Lung (tissue), 12 donors: Measurements from ENCODE around the gene ENDOV. TPM values are rescaled to one million over a fixed set of nuclear protein-coding genes. Genes with fewer than 3 reads are reported as not detected.

Source experiments
- ATAC-seq: fragments of 200-7000 bp; cut with Tn5 transposase; one replicate; pipeline ENCODE4 v1.9.1; 2020; ENCODE audit warnings: moderate number of reproducible peaks; ENCODE audit not compliant: insufficient read depth, low FRiP score
- DNase-seq, 3 donors: peaks; one replicate each; pipeline ENCODE4 v3.0.0-alpha.2; 2013 to 2017
- H3K27ac ChIP-seq, 2 donors: one replicate each; pipeline ENCODE4 v1.5.1; 2013; ENCODE audit warnings: mild to moderate bottlenecking in 2 of 2, moderate library complexity in 2 of 2, control low read depth in 1 of 2, inconsistent platforms in 1 of 2, low read depth in 1 of 2, low read length in 1 of 2
- H3K27me3 ChIP-seq, 3 donors: one replicate each; pipeline ENCODE4 v1.5.1; 2013; ENCODE audit warnings: low read length in 2 of 3; ENCODE audit not compliant: control insufficient read depth in 3 of 3, insufficient read depth in 3 of 3
- H3K36me3 ChIP-seq, 4 donors: one replicate each; pipeline ENCODE4 v1.5.1; 2013; ENCODE audit warnings: low read length in 4 of 4, mild to moderate bottlenecking in 1 of 4, moderate library complexity in 1 of 4; ENCODE audit not compliant: control insufficient read depth in 4 of 4, insufficient read depth in 4 of 4
- H3K4me1 ChIP-seq, 5 donors: one replicate each; pipeline ENCODE4 v1.5.1; 2013; ENCODE audit warnings: low read length in 5 of 5, mild to moderate bottlenecking in 2 of 5, moderate library complexity in 1 of 5; ENCODE audit not compliant: control insufficient read depth in 5 of 5, insufficient read depth in 5 of 5
- H3K4me3 ChIP-seq: one replicate; pipeline ENCODE4 v1.5.1; 2013; ENCODE audit warnings: mild to moderate bottlenecking, control low read depth, moderate library complexity
- H3K9ac ChIP-seq, 2 donors: one replicate each; pipeline ENCODE4 v1.5.1; 2013; ENCODE audit warnings: low read length in 2 of 2, control low read depth in 1 of 2; ENCODE audit not compliant: insufficient read depth in 1 of 2
- H3K9me3 ChIP-seq, 4 donors: one replicate each; pipeline ENCODE4 v1.5.1; 2013; ENCODE audit warnings: low read length in 3 of 4, mild to moderate bottlenecking in 1 of 4, moderate library complexity in 1 of 4; ENCODE audit not compliant: control insufficient read depth in 4 of 4, insufficient read depth in 3 of 4
- WGBS, 2 donors: extraction: QIAGEN DNeasy Blood & Tissue Kit; methylation state at CpG; one replicate each; pipeline ENCODE4 v1.1.7; 2013; 5-methylcytosine and 5-hydroxymethylcytosine counted together
- polyA plus RNA-seq, 2 donors: library from polyadenylated mRNA; stranded (reverse); fragments of 200-250 nt; gene quantifications; one replicate each; pipeline ENCODE4 v1.2.1, GENCODE V29; 2013
- total RNA-seq, 2 donors: library from RNA; depleted of rRNA in 1 of 2; stranded (reverse); fragments of >200 nt in 1 of 2; gene quantifications; one replicate each; pipeline ENCODE4 v1.2.1, GENCODE V29; 2014 to 2021
- TF ChIP-seq, protein P1 (sequence below): IDR thresholded peaks from 2 replicates; pipeline ENCODE4 v1.5.1; 2012; ENCODE audit warnings: mild to moderate bottlenecking; ENCODE audit errors: control extremely low read depth, extremely low read depth
- donor health status: control.
- donor health status: control.
- donor health status: Bipolar disorder and iron deficiency.
- donor health status: healthy.
- donor health status: DM: yes; HTN: yes; CAD: no.

Gene ENDOV
- total and polyA plus RNA-seq, 4 donors, result 11.8 to 28.8 (median 22.4) TPM

DNA sequence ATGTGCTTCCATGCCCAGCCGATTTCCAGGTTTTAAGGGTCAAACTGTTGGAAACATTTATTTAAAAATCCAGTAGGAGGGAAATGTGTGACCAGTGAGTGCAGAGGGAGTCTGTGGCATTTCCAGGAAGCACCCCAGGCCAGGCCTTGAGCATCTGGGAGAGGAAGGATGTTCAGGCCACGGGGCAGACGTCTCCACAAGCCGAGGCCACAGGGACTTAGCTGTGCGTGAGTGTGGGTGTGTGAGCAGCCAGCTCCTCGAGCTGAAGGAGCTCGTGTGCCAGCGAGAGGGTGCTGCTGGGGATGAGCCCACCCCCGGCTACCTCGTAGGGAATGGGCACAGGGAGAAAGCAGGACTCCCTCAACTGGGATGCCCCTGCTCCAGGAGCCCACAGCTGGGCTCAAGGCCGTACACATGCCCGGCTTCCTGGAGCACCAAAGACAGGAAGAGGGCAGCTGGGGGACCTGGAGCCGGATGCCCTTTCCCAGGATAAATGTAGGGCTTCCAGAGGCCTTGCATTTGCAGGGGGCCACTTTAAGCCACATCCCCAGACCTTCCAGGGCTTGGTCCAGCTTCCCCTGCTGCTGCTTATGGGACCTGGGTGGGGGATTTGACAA lies 48.9 kb downstream of the ENDOV start:
- Histone ChIP-seq H3K4me1 (no peaks in the 10 kb centered on the region), H3K27ac (no peak overlapping the region), H3K27me3 (peaks cover 0 to 47% (median 16%) of the 10 kb centered on the region in 3 donors), H3K9me3 (peaks cover 0 to 5% (median 0%) of the 10 kb centered on the region in 4 donors), H3K9ac (no peak overlapping the region), H3K36me3 (no peaks in the 10 kb centered on the region), H3K4me3 (no peak overlapping the region)
- TF ChIP-seq, protein P1, sequence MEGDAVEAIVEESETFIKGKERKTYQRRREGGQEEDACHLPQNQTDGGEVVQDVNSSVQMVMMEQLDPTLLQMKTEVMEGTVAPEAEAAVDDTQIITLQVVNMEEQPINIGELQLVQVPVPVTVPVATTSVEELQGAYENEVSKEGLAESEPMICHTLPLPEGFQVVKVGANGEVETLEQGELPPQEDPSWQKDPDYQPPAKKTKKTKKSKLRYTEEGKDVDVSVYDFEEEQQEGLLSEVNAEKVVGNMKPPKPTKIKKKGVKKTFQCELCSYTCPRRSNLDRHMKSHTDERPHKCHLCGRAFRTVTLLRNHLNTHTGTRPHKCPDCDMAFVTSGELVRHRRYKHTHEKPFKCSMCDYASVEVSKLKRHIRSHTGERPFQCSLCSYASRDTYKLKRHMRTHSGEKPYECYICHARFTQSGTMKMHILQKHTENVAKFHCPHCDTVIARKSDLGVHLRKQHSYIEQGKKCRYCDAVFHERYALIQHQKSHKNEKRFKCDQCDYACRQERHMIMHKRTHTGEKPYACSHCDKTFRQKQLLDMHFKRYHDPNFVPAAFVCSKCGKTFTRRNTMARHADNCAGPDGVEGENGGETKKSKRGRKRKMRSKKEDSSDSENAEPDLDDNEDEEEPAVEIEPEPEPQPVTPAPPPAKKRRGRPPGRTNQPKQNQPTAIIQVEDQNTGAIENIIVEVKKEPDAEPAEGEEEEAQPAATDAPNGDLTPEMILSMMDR, result no peak
- WGBS, 2 donors, result 58 to 66% methylated on average over 13 of the region's 13 CpGs
- ATAC-seq (no peak), DNase-seq (no peak)

DNA sequence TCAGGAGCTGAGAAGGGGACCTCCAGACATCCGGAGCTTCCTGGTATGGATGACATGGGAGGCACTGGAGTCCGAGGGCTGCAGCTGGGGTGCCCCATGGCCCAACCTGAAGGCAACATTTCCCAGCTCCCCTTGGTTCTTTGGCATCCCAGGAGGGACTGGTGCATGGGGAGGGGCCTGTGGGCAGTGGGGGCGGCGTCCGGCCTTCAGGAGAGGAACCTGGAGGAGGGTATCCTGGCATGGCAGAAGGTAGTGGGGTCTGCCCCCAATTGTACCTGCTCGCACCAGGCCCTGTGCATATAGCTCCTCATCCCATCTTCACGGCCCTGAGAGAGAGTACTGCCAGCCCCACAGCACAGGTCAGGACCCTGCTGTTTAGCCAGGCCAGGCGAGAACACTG lies 49.5 kb downstream of the ENDOV start:
- peaks cover 0 to 5% (median 0%) of the 10 kb centered on the region in 4 donors for H3K9me3 ChIP-seq
- no peaks in the 10 kb centered on the region for H3K4me1 ChIP-seq
- ATAC-seq (no peak), DNase-seq (no peak)
- WGBS, 2 donors, result 78 to 86% methylated on average over 8 of the region's 8 CpGs
- peaks cover 0 to 49% (median 22%) of the 10 kb centered on the region in 3 donors for H3K27me3 ChIP-seq
- H3K36me3 ChIP-seq, result no peaks in the 10 kb centered on the region
- TF ChIP-seq, protein P1, result no peak
- no peak overlapping the region for H3K9ac ChIP-seq
- H3K4me3 ChIP-seq, result no peak overlapping the region
- H3K27ac ChIP-seq, result no peak overlapping the region

DNA sequence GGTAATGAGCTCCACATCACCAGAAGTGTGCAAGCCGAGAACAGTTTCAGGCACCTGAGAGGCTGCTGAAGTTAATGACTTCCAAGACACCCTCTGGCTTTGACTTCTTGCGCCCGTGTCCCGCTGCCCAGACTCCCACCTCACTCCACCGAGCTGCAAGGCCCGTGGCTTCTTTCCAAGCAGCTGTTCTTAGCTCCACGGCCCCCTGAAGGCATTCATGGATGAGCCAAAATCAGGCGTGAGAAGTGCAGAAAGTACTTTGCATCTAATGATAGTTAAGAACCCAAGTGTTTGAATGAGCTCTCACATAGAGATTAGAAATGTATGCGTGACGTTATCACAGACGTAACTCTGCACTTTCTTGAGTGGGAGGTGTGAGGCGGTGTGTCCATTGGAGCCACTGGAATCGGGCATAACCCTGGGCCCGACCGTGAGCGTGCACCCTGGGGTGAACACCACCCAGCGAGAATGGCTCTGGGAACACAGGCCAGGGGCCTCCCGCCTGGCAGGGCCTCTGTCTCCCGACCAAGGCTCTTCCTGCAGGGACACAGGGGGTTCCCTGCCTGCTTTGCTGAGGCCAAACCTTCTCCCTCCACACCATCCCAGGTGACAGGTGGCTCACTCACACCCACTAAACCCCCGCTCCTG lies 50.5 kb downstream of the ENDOV start:
- no peak for ATAC-seq
- peaks cover 0 to 7% (median 0%) of the 10 kb centered on the region in 4 donors for H3K9me3 ChIP-seq
- no peak overlapping the region for H3K9ac ChIP-seq
- TF ChIP-seq, protein P1, result no peak
- H3K36me3 ChIP-seq, result no peaks in the 10 kb centered on the region
- 75 to 80% methylated on average over 20 of the region's 20 CpGs for WGBS, 2 donors
- peaks cover 0 to 54% (median 25%) of the 10 kb centered on the region in 3 donors for H3K27me3 ChIP-seq
- DNase-seq, result no peak
- no peak overlapping the region for H3K4me3 ChIP-seq
- no peak overlapping the region for H3K27ac ChIP-seq
- no peaks in the 10 kb centered on the region for H3K4me1 ChIP-seq
